Endothelial cell of umbilical vein (primary cell): ENCODE results near the gene ELOA. TPM values are rescaled to one million over a fixed set of nuclear protein-coding genes. Genes with fewer than 3 reads are reported as not detected.

Source experiments
- BruUV-seq: library from RNA; stranded (reverse); fragments of 400-500 nt; replicated peaks from 2 replicates; lab custom pipeline; 2021; lab: Mats Ljungman, UMichigan
- CTCF ChIA-PET: fragments of 300-600, 350-600 bp; sonication (Branson Sonifier 250); formaldehyde crosslinking; loops from one replicate; lab custom pipeline; 2021; ENCODE audit warnings: antibody characterized with exemption, inconsistent platforms; lab: Charles Lee
- POLR2A ChIA-PET: fragments of 300-600, 350-600 bp; sonication (Branson Sonifier 250); formaldehyde crosslinking; loops from one replicate; lab custom pipeline; 2021; ENCODE audit warnings: antibody characterized with exemption, inconsistent platforms; lab: Charles Lee
- DNase-seq: peaks from one replicate; pipeline ENCODE4 v3.0.0-alpha.2; 2011; ENCODE audit warnings: low read depth, low spot score
- FAIRE-seq: peaks from 2 replicates; lab custom pipeline; 2011; peaks lifted over from hg19 to GRCh38; lab: Jason Lieb, UNC
- H2AFZ ChIP-seq: 2 replicates; pipeline ENCODE4 v1.6.0; 2012; ENCODE audit warnings: low read depth, low read length, control low read depth, inconsistent platforms
- H3K27ac ChIP-seq: 2 replicates; pipeline ENCODE4 v1.5.1; 2011; ENCODE audit warnings: low read depth, mild to moderate bottlenecking, control low read depth, low read length, moderate library complexity; ENCODE audit not compliant: insufficient read depth
- H3K27me3 ChIP-seq, 2 experiments: 2 replicates each; pipeline versions ENCODE4 v1.6.0 to v1.6.1; 2011; ENCODE audit warnings: low read length in 2 of 2, mixed read lengths in 1 of 2; ENCODE audit not compliant: control insufficient read depth in 2 of 2, insufficient read depth in 2 of 2
- H3K36me3 ChIP-seq, 2 experiments: 2 replicates in 1 of 2; 3 replicates in 1 of 2; pipeline ENCODE4 v1.5.1; 2011; ENCODE audit warnings: low read length in 2 of 2, mild to moderate bottlenecking in 1 of 2, moderate library complexity in 1 of 2; ENCODE audit not compliant: control insufficient read depth in 2 of 2, insufficient read depth in 2 of 2; ENCODE audit errors: extremely low read depth in 1 of 2
- H3K4me1 ChIP-seq: 3 replicates; pipeline ENCODE4 v1.5.1; 2011; ENCODE audit warnings: mild to moderate bottlenecking, low read length; ENCODE audit not compliant: control insufficient read depth, insufficient read depth; ENCODE audit errors: extremely low read depth
- H3K4me2 ChIP-seq: 2 replicates; pipeline ENCODE4 v1.6.1; 2011; ENCODE audit warnings: low read length, control low read depth, mixed read lengths; ENCODE audit not compliant: insufficient read depth
- H3K4me3 ChIP-seq, 3 experiments: fragments of 200-600 bp in 1 of 3; sonication (generic), shearing (Covaris generic) in 1 of 3; replicated peaks in 1 of 3; 2 replicates each; pipeline ENCODE4 v1.5.1; 2011 to 2016; ENCODE audit warnings: control low read depth in 3 of 3, low read length in 3 of 3, mild to moderate bottlenecking in 2 of 3, inconsistent platforms in 1 of 3, low read depth in 1 of 3, moderate library complexity in 1 of 3; ENCODE audit not compliant: insufficient read depth in 1 of 3
- H3K79me2 ChIP-seq: 2 replicates; pipeline ENCODE4 v1.6.0; 2012; ENCODE audit warnings: low read length, inconsistent platforms; ENCODE audit not compliant: control insufficient read depth, insufficient read depth
- H3K9ac ChIP-seq: replicated peaks from 2 replicates; pipeline ENCODE3; 2011; ENCODE audit warnings: low read length, control low read depth; ENCODE audit not compliant: insufficient read depth; ENCODE audit errors: extremely low read depth
- H3K9me1 ChIP-seq: replicated peaks from 3 replicates; pipeline ENCODE4 v1.6.0; 2011; ENCODE audit warnings: mild to moderate bottlenecking, low read length; ENCODE audit not compliant: control insufficient read depth, insufficient read depth; ENCODE audit errors: extremely low read depth
- H3K9me3 ChIP-seq: replicated peaks from 2 replicates; pipeline ENCODE4 v1.5.1; 2012; ENCODE audit warnings: low read length, inconsistent platforms; ENCODE audit not compliant: control insufficient read depth, insufficient read depth
- H4K20me1 ChIP-seq: replicated peaks from 2 replicates; pipeline ENCODE3; 2011; ENCODE audit warnings: mild to moderate bottlenecking, low read length; ENCODE audit not compliant: control insufficient read depth, insufficient read depth; ENCODE audit errors: extremely low read depth
- CTCF ChIP-seq, 2 donors: IDR thresholded peaks; 1 replicate in 1 of 2; 2 replicates in 1 of 2; pipeline ENCODE4 v1.5.1; 2011; ENCODE audit warnings: low read length in 2 of 2, mild to moderate bottlenecking in 2 of 2, moderate library complexity in 2 of 2, control low read depth in 1 of 2, inconsistent platforms in 1 of 2, low read depth in 1 of 2; ENCODE audit not compliant: insufficient read depth in 1 of 2; ENCODE audit errors: extremely low read depth in 1 of 2
- EZH2 ChIP-seq: IDR thresholded peaks from 2 replicates; pipeline ENCODE4 v1.6.1; 2012; ENCODE audit warnings: borderline replicate concordance, low read depth, mild to moderate bottlenecking, moderate library complexity, low read length, inconsistent platforms; ENCODE audit not compliant: severe bottlenecking
- GATA2 ChIP-seq: IDR thresholded peaks from 2 replicates; pipeline ENCODE4 v1.7.0; 2011; ENCODE audit warnings: low read depth, mild to moderate bottlenecking, moderate library complexity, mixed read lengths, low read length; ENCODE audit not compliant: insufficient read length, insufficient read depth
- MAX ChIP-seq: IDR thresholded peaks from 2 replicates; pipeline ENCODE4 v1.6.1; 2011; ENCODE audit not compliant: insufficient read depth, insufficient read length
- POLR2AphosphoS5 ChIP-seq: IDR thresholded peaks from 2 replicates; pipeline ENCODE4 v1.6.1; 2012; ENCODE audit warnings: low read depth, mild to moderate bottlenecking, control low read depth, low read length, moderate library complexity; ENCODE audit not compliant: insufficient read depth
- dilution Hi-C: fragments of 300-500 bp; cut with MboI; formaldehyde crosslinking; loops from one replicate; pipeline ENCODE4 v1.15.0; 2019; ENCODE audit warnings: low sequenced_read_pairs; ENCODE audit not compliant: extremely low pct_ligation_motif_present
- intact Hi-C: fragments of 100-400 bp; cut with micrococcal nuclease; formaldehyde crosslinking; loops from one replicate; pipeline ENCODE4 v1.10.0; 2022
- polyA plus RNA-seq, 4 experiments: library from polyadenylated mRNA; depleted of rRNA in 3 of 4; stranded (reverse) in 3 of 4; unstranded in 1 of 4; fragments of >200 nt; gene quantifications; 2 replicates each; pipeline versions ENCODE4 v1.2.1 to v1.2.3, GENCODE V29; 2011 to 2012; ENCODE audit warnings: missing spikeins in 1 of 4
- total RNA-seq: library from RNA; stranded (reverse); gene quantifications from 2 replicates; pipeline ENCODE4 v1.2.3, GENCODE V29; 2021

The ELOA gene
- total and polyA plus RNA-seq, 2 donors (not counting 3 experiments of a cell fraction or from before 2014, with no cell fraction given) = 11.9 to 42.6 TPM

- Histone ChIP-seq H4K20me1 (no peaks in the 10 kb centered on the region), H3K79me2 (no peaks in the 10 kb centered on the region), H3K9ac (no peak overlapping the region), H3K4me2 (no peak overlapping the region), H3K9me3 (no peaks in the 10 kb centered on the region), H3K36me3 (no peaks in the 10 kb centered on the region), H2AFZ (no peak overlapping the region), H3K9me1 (no peaks in the 10 kb centered on the region), H3K4me1 (peaks cover 6% of the 10 kb centered on the region), H3K4me3 (no peak overlapping the region), H3K27me3 (no peaks in the 10 kb centered on the region), H3K27ac (no peak overlapping the region)
- TF ChIP-seq MAX = no peak
- no peak for TF ChIP-seq CTCF (IDR thresholded peaks at IDR 0.05; ENCODE audit: extremely low read depth in 1 of 2, insufficient read depth in 1 of 2, low read depth in 1 of 2, low read length in 2 of 2)
- TF ChIP-seq POLR2AphosphoS5 = no peak
- TF ChIP-seq GATA2 = no peak
- TF ChIP-seq EZH2 = no peak
- intact Hi-C loops = loop anchor here (1.0 to 2.0 kb wide), 4 partner anchors 18 to 95 kb away; partner anchors contain the start of genes FUCA1 and LYPLA2
- POLR2A ChIA-PET = no interaction called here
- FAIRE-seq (no peak), DNase-seq (no peak)
- no TSS peak for BruUV-seq
- dilution Hi-C loops = no loop called here
- CTCF ChIA-PET = no interaction called here
These were observed 29.6 kb downstream of the ELOA start for GRCh38 chr1:23772854-23773242.
